K562 (cell line): ENCODE results near the gene ZEB2.

ENCODE experiments used
- BRCA1 ChIP-seq, 2 experiments: fragments of 450-650 bp in 1 of 2; sonication (generic) in 1 of 2; formaldehyde crosslinking in 1 of 2; IDR thresholded peaks; 2 replicates each; pipeline versions ENCODE4 v1.5.0 to v1.6.1; 2017 to 2020; ENCODE audit warnings: mild to moderate bottlenecking in 1 of 2, missing genetic modification reagents in 1 of 2
- CCAR2 ChIP-seq: fragments of 200-400 bp; formaldehyde crosslinking; IDR thresholded peaks from 2 replicates; pipeline ENCODE4 v1.6.1; 2017; ENCODE audit warnings: mild to moderate bottlenecking, low read depth, low read length
- CHD2 ChIP-seq: IDR thresholded peaks from 2 replicates; pipeline ENCODE4 v1.6.1; 2011; ENCODE audit warnings: low read depth, low read length
- CTCF ChIP-seq, 3 experiments: IDR thresholded peaks in 2 of 3; conservative IDR thresholded peaks in 1 of 3; 2 replicates each; pipeline ENCODE4 v1.5.1; 2011 to 2012; ENCODE audit warnings: low read length in 3 of 3, mild to moderate bottlenecking in 3 of 3, control low read depth in 2 of 3, improper control_type of control experiment in 1 of 3, inconsistent platforms in 1 of 3, low read depth in 1 of 3, mixed read lengths in 1 of 3, moderate library complexity in 1 of 3; ENCODE audit not compliant: insufficient read depth in 2 of 3
- HDAC6 ChIP-seq: IDR thresholded peaks from 2 replicates; pipeline ENCODE4 v1.6.1; 2012; ENCODE audit warnings: low read depth, mild to moderate bottlenecking, control low read depth, inconsistent platforms, low read length, moderate library complexity
- MCM2 ChIP-seq: fragments of 450-650 bp; IDR thresholded peaks from 2 replicates; pipeline ENCODE4 v1.6.1; 2017; ENCODE audit warnings: low read depth, mild to moderate bottlenecking
- MEF2A ChIP-seq: IDR thresholded peaks from 2 replicates; pipeline ENCODE4 v1.6.1; 2011; ENCODE audit warnings: low read depth, mild to moderate bottlenecking, low read length, moderate library complexity; ENCODE audit not compliant: control insufficient read depth
- NFE2L1 ChIP-seq: fragments of 450-650 bp; IDR thresholded peaks from 2 replicates; pipeline ENCODE4 v1.6.1; 2016; ENCODE audit warnings: missing genetic modification characterization, low read depth, mild to moderate bottlenecking, missing compliant biosample characterization, moderate library complexity, borderline replicate concordance
- NR3C1 ChIP-seq: sonication (generic); formaldehyde crosslinking; IDR thresholded peaks from 2 replicates; pipeline ENCODE4 v1.8.1; 2022; ENCODE audit warnings: missing genetic modification reagents
- PBX2 ChIP-seq, 2 experiments: IDR thresholded peaks in 1 of 2; conservative IDR thresholded peaks in 1 of 2; 2 replicates each; pipeline ENCODE4 v1.6.1; 2016; ENCODE audit warnings: low read depth in 2 of 2, mild to moderate bottlenecking in 1 of 2, missing compliant biosample characterization in 1 of 2, missing genetic modification characterization in 1 of 2, moderate library complexity in 1 of 2
- POLR2AphosphoS5 ChIP-seq: IDR thresholded peaks from 2 replicates; pipeline ENCODE4 v1.6.1; 2011; ENCODE audit warnings: mild to moderate bottlenecking, low read depth, low read length, moderate library complexity; ENCODE audit not compliant: control insufficient read depth, insufficient read depth
- SETDB1 ChIP-seq: IDR thresholded peaks from one replicate; pipeline ENCODE4 v1.6.1; 2012; ENCODE audit warnings: low read length, control low read depth, inconsistent platforms
- THRA ChIP-seq: fragments of 450-650 bp; IDR thresholded peaks from 2 replicates; pipeline ENCODE4 v1.6.1; 2017; ENCODE audit warnings: mild to moderate bottlenecking, moderate library complexity

GRCh38 chr2:144480285-144480684 lies 39.6 kb downstream of the ZEB2 start:
- no peak for TF ChIP-seq CHD2
- TF ChIP-seq CTCF (IDR thresholded peaks at IDR 0.05 in 2 of 3, conservative IDR thresholded peaks at IDR 0.05 in 1 of 3; ENCODE audit: insufficient read depth in 2 of 3, low read depth in 1 of 3, low read length in 3 of 3): no peak
- TF ChIP-seq HDAC6: no peak
- TF ChIP-seq MCM2: no peak
- TF ChIP-seq SETDB1: no peak
- TF ChIP-seq MEF2A: no peak
- no peak for TF ChIP-seq BRCA1 (IDR thresholded peaks at IDR 0.05)
- TF ChIP-seq BRCA1 (CRISPR knock-in tag; IDR thresholded peaks at IDR 0.05): no peak
- TF ChIP-seq NR3C1 (CRISPR knock-in tag): no peak
- TF ChIP-seq POLR2AphosphoS5: no peak
- no peak for TF ChIP-seq NFE2L1 (tag)
- no peak for TF ChIP-seq PBX2 (CRISPR knock-in tag; IDR thresholded peaks at IDR 0.05; ENCODE audit: low read depth)
- no peak for TF ChIP-seq PBX2 (tag; conservative IDR thresholded peaks at IDR 0.05; ENCODE audit: low read depth)
- no peak for TF ChIP-seq CCAR2
- no peak for TF ChIP-seq THRA
